Thoracic aorta (tissue), 2 donors: ENCODE measurements around the gene TMEM236. TPM values are rescaled to one million over a fixed set of nuclear protein-coding genes. Genes with fewer than 3 reads are reported as not detected.
A peak's percentile ranks its signal among the peaks of the same experiment; 100 is the strongest.

Source experiments
- ATAC-seq: fragments of 150-250 bp; one replicate; pipeline ENCODE4 v1.8.0; 2017; ENCODE audit warnings: low read depth; ENCODE audit not compliant: insufficient number of reproducible peaks, low FRiP score
- DNase-seq: peaks from one replicate; pipeline ENCODE4 v3.0.0-alpha.2; 2020; ENCODE audit warnings: low spot score
- H3K27ac ChIP-seq, 2 donors: fragments of 200-600 bp; sonication (generic); 1 replicate in 1 of 2; 2 replicates in 1 of 2; pipeline ENCODE4 v1.5.1; 2016; ENCODE audit warnings: mild to moderate bottlenecking in 2 of 2, moderate library complexity in 2 of 2
- H3K27me3 ChIP-seq: fragments of 200-600 bp; sonication (generic); replicated peaks from 2 replicates; pipeline ENCODE4 v1.6.0; 2016; ENCODE audit warnings: mild to moderate bottlenecking; ENCODE audit not compliant: insufficient read depth
- H3K36me3 ChIP-seq: fragments of 200-600 bp; sonication (generic); one replicate; pipeline ENCODE4 v1.5.1; 2016
- H3K4me1 ChIP-seq, 2 donors: fragments of 200-600 bp; sonication (generic); 1 replicate in 1 of 2; 2 replicates in 1 of 2; pipeline versions ENCODE4 v1.5.1 to v1.6.0; 2016; ENCODE audit warnings: low read depth in 2 of 2, mild to moderate bottlenecking in 1 of 2; ENCODE audit not compliant: control insufficient read depth in 1 of 2
- H3K4me3 ChIP-seq: fragments of 200-600 bp; sonication (generic); 2 replicates; pipeline ENCODE4 v1.5.1; 2016; ENCODE audit warnings: mild to moderate bottlenecking
- H3K9me3 ChIP-seq: fragments of 200-600 bp; sonication (generic); 2 replicates; pipeline ENCODE4 v1.5.1; 2016
- CTCF ChIP-seq: fragments of 200-600 bp; sonication (generic); IDR thresholded peaks from one replicate; pipeline ENCODE4 v1.5.1; 2019; ENCODE audit warnings: antibody characterized with exemption
- total RNA-seq, 2 donors: library from RNA; depleted of rRNA; stranded (reverse); fragments of >200 nt; gene quantifications; one replicate each; pipeline versions ENCODE4 v1.1.0 to v1.2.3, GENCODE V29; 2016

The TMEM236 gene
- total RNA-seq, 2 donors from 2014 or later = 1.1 to 2.0 TPM

- no peaks in the 10 kb centered on the region for H3K9me3 ChIP-seq
- H3K4me1 ChIP-seq = peaks cover 13 to 39% of the 10 kb centered on the region in 2 donors
- no peak for TF ChIP-seq CTCF
- peak overlapping the region in 1 of 2 donors; percentile 71 for H3K27ac ChIP-seq
- no peak for ATAC-seq
- no peak for DNase-seq
- H3K4me3 ChIP-seq = no peak overlapping the region
- H3K36me3 ChIP-seq = no peaks in the 10 kb centered on the region
- no peaks in the 10 kb centered on the region for H3K27me3 ChIP-seq
Observed at GRCh38 chr10:17734432-17735080, 17.4 kb upstream of the TMEM236 start.

GRCh38 chr10:17735166-17735941 is 16.6 kb upstream of the TMEM236 start:
- Histone ChIP-seq H3K27ac (peak overlapping the region; percentile 71 to 72), H3K9me3 (no peaks in the 10 kb centered on the region), H3K27me3 (no peaks in the 10 kb centered on the region), H3K4me3 (no peak overlapping the region), H3K4me1 (peaks cover 13 to 34% of the 10 kb centered on the region in 2 donors), H3K36me3 (no peaks in the 10 kb centered on the region)
- DNase-seq (peak; percentile 50), ATAC-seq (peak; percentile 67)
- no peak for TF ChIP-seq CTCF

GRCh38 chr10:17736223-17736622 is 15.8 kb upstream of the TMEM236 start:
- peaks cover 10 to 25% of the 10 kb centered on the region in 2 donors for H3K4me1 ChIP-seq
- H3K27me3 ChIP-seq = no peaks in the 10 kb centered on the region
- DNase-seq (no peak), ATAC-seq (no peak)
- H3K9me3 ChIP-seq = no peaks in the 10 kb centered on the region
- TF ChIP-seq CTCF = no peak
- no peak overlapping the region for H3K27ac ChIP-seq
- no peak overlapping the region for H3K4me3 ChIP-seq
- H3K36me3 ChIP-seq = no peaks in the 10 kb centered on the region

- no peak for DNase-seq
- H3K27me3 ChIP-seq = no peaks in the 10 kb centered on the region
- peaks cover 10 to 22% of the 10 kb centered on the region in 2 donors for H3K4me1 ChIP-seq
- no peaks in the 10 kb centered on the region for H3K9me3 ChIP-seq
- no peak overlapping the region for H3K27ac ChIP-seq
- peak; percentile 54 for TF ChIP-seq CTCF
- H3K36me3 ChIP-seq = no peaks in the 10 kb centered on the region
- H3K4me3 ChIP-seq = no peak overlapping the region
- no peak for ATAC-seq
Observed at GRCh38 chr10:17737027-17737965, 14.7 kb upstream of the TMEM236 start.
